Neural cell (in vitro differentiated cells): ENCODE measurements around the gene ZDHHC11. TPM values are rescaled to one million over a fixed set of nuclear protein-coding genes. Genes with fewer than 3 reads are reported as not detected.

ENCODE experiments used
- H2AFZ ChIP-seq: fragments of 200-600, 300-800 bp; sonication (generic), shearing (Covaris generic); 2 replicates; pipeline ENCODE4 v1.6.0; 2014; ENCODE audit warnings: low read depth, mild to moderate bottlenecking, antibody characterized with exemption, low read length, moderate library complexity
- H3F3A ChIP-seq: fragments of 200-600 bp; shearing (Covaris generic); 2 replicates; pipeline ENCODE4 v1.6.1; 2016; ENCODE audit warnings: mild to moderate bottlenecking, moderate library complexity, mixed read lengths, antibody characterized with exemption, low read length; ENCODE audit not compliant: insufficient read depth, poor library complexity, severe bottlenecking
- H3K27ac ChIP-seq: fragments of 200-600, 300-800 bp; sonication (generic), shearing (Covaris generic); 2 replicates; pipeline ENCODE4 v1.5.1; 2014; ENCODE audit warnings: mild to moderate bottlenecking, low read length, moderate library complexity
- H3K27me3 ChIP-seq: fragments of 300-800, 200-600 bp; sonication (generic), shearing (Covaris generic); 2 replicates; pipeline ENCODE4 v1.6.0; 2014; ENCODE audit warnings: mild to moderate bottlenecking, low read depth, low read length, moderate library complexity; ENCODE audit not compliant: insufficient read depth
- H3K36me3 ChIP-seq: fragments of 300-800, 200-600 bp; sonication (generic), shearing (Covaris generic); 2 replicates; pipeline ENCODE4 v1.5.1; 2014; ENCODE audit warnings: mild to moderate bottlenecking, antibody characterized with exemption, low read length, moderate library complexity; ENCODE audit not compliant: insufficient read depth
- H3K4me2 ChIP-seq: fragments of 300-800, 200-600 bp; sonication (generic), shearing (Covaris generic); 2 replicates; pipeline ENCODE4 v1.6.0; 2014; ENCODE audit warnings: mild to moderate bottlenecking, low read length
- H3K4me3 ChIP-seq: fragments of 300-800, 200-600 bp; sonication (generic), shearing (Covaris generic); 2 replicates; pipeline ENCODE4 v1.5.1; 2014; ENCODE audit warnings: mild to moderate bottlenecking, low read length, moderate library complexity
- H3K79me2 ChIP-seq: fragments of 200-600 bp; shearing (Covaris generic); replicated peaks from 2 replicates; pipeline ENCODE4 v1.6.0; 2014; ENCODE audit warnings: mild to moderate bottlenecking, low read length, moderate library complexity; ENCODE audit not compliant: insufficient read depth
- H3K9ac ChIP-seq: fragments of 300-800, 200-600 bp; sonication (generic), shearing (Covaris generic); 2 replicates; pipeline ENCODE4 v1.6.1; 2016; ENCODE audit warnings: mild to moderate bottlenecking, low read length, mixed read lengths
- H3K9me2 ChIP-seq: fragments of 200-600 bp; shearing (Covaris generic); 2 replicates; pipeline ENCODE4 v1.6.1; 2016; ENCODE audit warnings: mild to moderate bottlenecking, low read length, mixed read lengths; ENCODE audit not compliant: insufficient read depth
- H3K9me3 ChIP-seq: fragments of 200-600, 300-800 bp; sonication (generic), shearing (Covaris generic); 2 replicates; pipeline ENCODE4 v1.6.1; 2016; ENCODE audit warnings: mild to moderate bottlenecking, mixed run types, low read length, moderate library complexity, mixed read lengths
- H4K20me1 ChIP-seq: fragments of 200-600 bp; shearing (Covaris generic); 2 replicates; pipeline ENCODE4 v1.6.1; 2016; ENCODE audit warnings: mild to moderate bottlenecking, mixed run types; ENCODE audit not compliant: insufficient read depth
- CTCF ChIP-seq: fragments of 450-650 bp; IDR thresholded peaks from 2 replicates; pipeline ENCODE4 v1.5.1; 2014; ENCODE audit warnings: antibody characterized with exemption, mild to moderate bottlenecking, moderate library complexity; ENCODE audit not compliant: poor library complexity, severe bottlenecking
- EP300 ChIP-seq: fragments of 450-650 bp; conservative IDR thresholded peaks from 2 replicates; pipeline ENCODE4 v1.6.1; 2014; ENCODE audit warnings: antibody characterized with exemption, mild to moderate bottlenecking, moderate library complexity; ENCODE audit not compliant: poor library complexity, severe bottlenecking
- EZH2 ChIP-seq: fragments of 200-600, 300-800 bp; shearing (Covaris generic), sonication (generic); IDR thresholded peaks from 2 replicates; pipeline ENCODE4 v1.6.1; 2014; ENCODE audit warnings: antibody characterized with exemption, low read length, borderline replicate concordance, mild to moderate bottlenecking; ENCODE audit not compliant: insufficient read depth, poor library complexity, severe bottlenecking
- MXI1 ChIP-seq: fragments of 450-650 bp; conservative IDR thresholded peaks from 2 replicates; pipeline ENCODE4 v1.6.1; 2014; ENCODE audit warnings: antibody characterized with exemption, mild to moderate bottlenecking; ENCODE audit not compliant: poor library complexity, severe bottlenecking
- POLR2AphosphoS5 ChIP-seq: IDR thresholded peaks from 2 replicates; pipeline ENCODE4 v1.6.1; 2012
- RAD21 ChIP-seq: fragments of 450-650 bp; conservative IDR thresholded peaks from 2 replicates; pipeline ENCODE4 v1.6.1; 2014; ENCODE audit warnings: antibody characterized with exemption, mild to moderate bottlenecking, moderate library complexity
- SMC3 ChIP-seq: fragments of 450-650 bp; conservative IDR thresholded peaks from 2 replicates; pipeline ENCODE4 v1.6.1; 2014; ENCODE audit warnings: antibody characterized with exemption, mild to moderate bottlenecking, moderate library complexity; ENCODE audit not compliant: poor library complexity
- TAF1 ChIP-seq: IDR thresholded peaks from 2 replicates; pipeline ENCODE4 v1.6.1; 2012; ENCODE audit warnings: low read depth
- polyA plus RNA-seq: library from polyadenylated mRNA; depleted of rRNA; stranded (reverse); fragments of >200 nt; gene quantifications from 2 replicates; pipeline ENCODE4 v1.2.3, GENCODE V29; 2014
- TF ChIP-seq, protein P1 (sequence below): IDR thresholded peaks from 2 replicates; pipeline ENCODE4 v1.6.1; 2012; ENCODE audit warnings: borderline replicate concordance

ZDHHC11 gene
- polyA plus RNA-seq, 1 donor from 2014 or later, result 11.4 TPM

DNA sequence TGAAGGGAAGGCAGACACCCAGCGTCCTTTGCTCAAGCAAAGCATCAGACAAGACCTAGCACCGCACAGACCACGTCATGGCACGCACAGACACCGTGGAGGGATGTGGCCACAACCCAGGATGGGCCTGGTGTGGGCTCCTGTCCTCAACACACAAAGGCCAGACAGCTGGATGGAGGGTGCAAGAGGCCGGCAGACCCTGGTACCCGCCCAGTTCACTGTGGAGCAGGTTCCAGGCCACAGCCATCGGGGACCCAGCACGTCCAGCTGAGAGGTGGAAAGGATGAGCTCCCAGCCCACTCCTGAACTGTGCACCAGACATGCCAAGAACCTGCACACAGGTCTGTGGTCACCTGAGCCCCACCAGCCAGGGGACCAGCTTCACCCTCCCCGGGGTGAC lies 15.0 kb upstream of the ZDHHC11 start:
- no peaks in the 10 kb centered on the region for H3K9me2 ChIP-seq
- H3K27me3 ChIP-seq, result no peaks in the 10 kb centered on the region
- H3F3A ChIP-seq, result no peaks in the 10 kb centered on the region
- H3K36me3 ChIP-seq, result no peaks in the 10 kb centered on the region
- H3K27ac ChIP-seq, result no peak overlapping the region
- H4K20me1 ChIP-seq, result no peaks in the 10 kb centered on the region
- no peak overlapping the region for H2AFZ ChIP-seq
- TF ChIP-seq TAF1, result no peak
- TF ChIP-seq MXI1, result no peak
- no peak for TF ChIP-seq SMC3
- TF ChIP-seq POLR2AphosphoS5, result no peak
- no peak for TF ChIP-seq RAD21
- TF ChIP-seq EZH2, result no peak
- no peak for TF ChIP-seq CTCF
- TF ChIP-seq, protein P1, sequence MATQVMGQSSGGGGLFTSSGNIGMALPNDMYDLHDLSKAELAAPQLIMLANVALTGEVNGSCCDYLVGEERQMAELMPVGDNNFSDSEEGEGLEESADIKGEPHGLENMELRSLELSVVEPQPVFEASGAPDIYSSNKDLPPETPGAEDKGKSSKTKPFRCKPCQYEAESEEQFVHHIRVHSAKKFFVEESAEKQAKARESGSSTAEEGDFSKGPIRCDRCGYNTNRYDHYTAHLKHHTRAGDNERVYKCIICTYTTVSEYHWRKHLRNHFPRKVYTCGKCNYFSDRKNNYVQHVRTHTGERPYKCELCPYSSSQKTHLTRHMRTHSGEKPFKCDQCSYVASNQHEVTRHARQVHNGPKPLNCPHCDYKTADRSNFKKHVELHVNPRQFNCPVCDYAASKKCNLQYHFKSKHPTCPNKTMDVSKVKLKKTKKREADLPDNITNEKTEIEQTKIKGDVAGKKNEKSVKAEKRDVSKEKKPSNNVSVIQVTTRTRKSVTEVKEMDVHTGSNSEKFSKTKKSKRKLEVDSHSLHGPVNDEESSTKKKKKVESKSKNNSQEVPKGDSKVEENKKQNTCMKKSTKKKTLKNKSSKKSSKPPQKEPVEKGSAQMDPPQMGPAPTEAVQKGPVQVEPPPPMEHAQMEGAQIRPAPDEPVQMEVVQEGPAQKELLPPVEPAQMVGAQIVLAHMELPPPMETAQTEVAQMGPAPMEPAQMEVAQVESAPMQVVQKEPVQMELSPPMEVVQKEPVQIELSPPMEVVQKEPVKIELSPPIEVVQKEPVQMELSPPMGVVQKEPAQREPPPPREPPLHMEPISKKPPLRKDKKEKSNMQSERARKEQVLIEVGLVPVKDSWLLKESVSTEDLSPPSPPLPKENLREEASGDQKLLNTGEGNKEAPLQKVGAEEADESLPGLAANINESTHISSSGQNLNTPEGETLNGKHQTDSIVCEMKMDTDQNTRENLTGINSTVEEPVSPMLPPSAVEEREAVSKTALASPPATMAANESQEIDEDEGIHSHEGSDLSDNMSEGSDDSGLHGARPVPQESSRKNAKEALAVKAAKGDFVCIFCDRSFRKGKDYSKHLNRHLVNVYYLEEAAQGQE, result no peak
- no peak for TF ChIP-seq EP300
- no peaks in the 10 kb centered on the region for H3K79me2 ChIP-seq
- no peak overlapping the region for H3K4me2 ChIP-seq
- no peaks in the 10 kb centered on the region for H3K9me3 ChIP-seq
- no peak overlapping the region for H3K4me3 ChIP-seq
- H3K9ac ChIP-seq, result no peak overlapping the region

DNA sequence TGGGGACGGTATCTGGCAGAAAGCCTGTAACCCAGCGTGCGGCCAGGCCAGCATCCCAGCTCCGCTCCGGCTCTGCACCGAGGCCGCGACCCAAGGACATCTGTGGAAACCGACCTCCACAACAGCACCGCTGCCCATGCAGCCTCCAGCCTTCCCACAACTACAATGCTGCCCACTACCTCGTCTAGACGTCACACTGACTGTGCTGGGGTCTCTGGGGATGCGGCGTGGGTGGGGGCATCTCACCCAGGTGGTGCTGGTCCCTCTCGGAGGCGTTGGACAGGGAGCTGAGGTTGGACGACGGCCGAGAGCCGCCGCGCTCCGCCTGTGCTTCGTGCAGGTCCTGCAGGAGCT lies 14.4 kb upstream of the ZDHHC11 start:
- H3K36me3 ChIP-seq, result no peaks in the 10 kb centered on the region
- no peaks in the 10 kb centered on the region for H3K27me3 ChIP-seq
- H3K9me2 ChIP-seq, result no peaks in the 10 kb centered on the region
- H3K9ac ChIP-seq, result no peak overlapping the region
- no peak overlapping the region for H3K4me3 ChIP-seq
- no peaks in the 10 kb centered on the region for H4K20me1 ChIP-seq
- H3K9me3 ChIP-seq, result no peaks in the 10 kb centered on the region
- TF ChIP-seq MXI1, result no peak
- TF ChIP-seq CTCF, result no peak
- no peak for TF ChIP-seq SMC3
- no peak for TF ChIP-seq POLR2AphosphoS5
- TF ChIP-seq TAF1, result no peak
- no peak for TF ChIP-seq RAD21
- no peak for TF ChIP-seq EZH2
- TF ChIP-seq, protein P1, result no peak
- TF ChIP-seq EP300, result no peak
- H3K27ac ChIP-seq, result no peak overlapping the region
- H3F3A ChIP-seq, result no peaks in the 10 kb centered on the region
- H2AFZ ChIP-seq, result no peak overlapping the region
- H3K4me2 ChIP-seq, result no peak overlapping the region
- H3K79me2 ChIP-seq, result no peaks in the 10 kb centered on the region
